Mononuclear cell (primary cell): Measurements from ENCODE around the gene ETV4. TPM values are rescaled to one million over a fixed set of nuclear protein-coding genes. Genes with fewer than 3 reads are reported as not detected.

ENCODE experiments used
- H3K27me3 ChIP-seq: 2 replicates; pipeline ENCODE4 v1.6.0; 2011; ENCODE audit warnings: low read length, control low read depth; ENCODE audit not compliant: insufficient read depth
- H3K4me1 ChIP-seq: 2 replicates; pipeline ENCODE4 v1.5.1; 2011; ENCODE audit warnings: mild to moderate bottlenecking, low read length, control low read depth; ENCODE audit not compliant: insufficient read depth
- H3K4me3 ChIP-seq: 2 replicates; pipeline ENCODE4 v1.5.1; 2011; ENCODE audit warnings: mild to moderate bottlenecking, low read length, moderate library complexity
- H3K9me3 ChIP-seq: 2 replicates; pipeline ENCODE4 v1.5.1; 2011; ENCODE audit warnings: low read depth, mild to moderate bottlenecking, control low read depth, low read length
- total RNA-seq: library from RNA; depleted of rRNA; stranded (reverse); fragments of >200 nt; gene quantifications from one replicate; pipeline ENCODE4 v1.2.3, GENCODE V29; 2012

The ETV4 gene
- not detected for total RNA-seq

- Histone ChIP-seq H3K27me3 (peaks cover 55% of the 10 kb centered on the region), H3K9me3 (no peaks in the 10 kb centered on the region), H3K4me3 (peak within 1 kb of the TSS; percentile 18), H3K4me1 (peaks cover 22% of the 10 kb centered on the region)
Observed at GRCh38 chr17:43546319-43547188, at the start of gene ETV4. TSS of gene ETV4 (minus strand) at chr17:43546340. CDS start at chr17:43545617, 723 bp downstream.

- no peaks in the 10 kb centered on the region for H3K9me3 ChIP-seq
- H3K4me3 ChIP-seq = no peak overlapping the region
- H3K27me3 ChIP-seq = no peaks in the 10 kb centered on the region
- peaks cover 6% of the 10 kb centered on the region for H3K4me1 ChIP-seq
Observed at GRCh38 chr17:43595466-43595865, 49.3 kb upstream of the ETV4 start.

- Histone ChIP-seq H3K9me3 (no peaks in the 10 kb centered on the region), H3K27me3 (no peaks in the 10 kb centered on the region), H3K4me3 (no peak overlapping the region), H3K4me1 (no peaks in the 10 kb centered on the region)
Observed at GRCh38 chr17:43591779-43592562, 45.8 kb upstream of the ETV4 start.

- H3K4me1 ChIP-seq = no peaks in the 10 kb centered on the region
- H3K27me3 ChIP-seq = no peaks in the 10 kb centered on the region
- no peak overlapping the region for H3K4me3 ChIP-seq
- no peaks in the 10 kb centered on the region for H3K9me3 ChIP-seq
Observed at GRCh38 chr17:43591001-43591400, 44.9 kb upstream of the ETV4 start.

GRCh38 chr17:43588664-43589435 is 42.7 kb upstream of the ETV4 start:
- H3K27me3 ChIP-seq = no peaks in the 10 kb centered on the region
- no peak overlapping the region for H3K4me3 ChIP-seq
- H3K9me3 ChIP-seq = no peaks in the 10 kb centered on the region
- H3K4me1 ChIP-seq = no peaks in the 10 kb centered on the region

GRCh38 chr17:43588121-43588520 is 42.0 kb upstream of the ETV4 start:
- Histone ChIP-seq H3K9me3 (no peaks in the 10 kb centered on the region), H3K4me3 (no peak overlapping the region), H3K4me1 (no peaks in the 10 kb centered on the region), H3K27me3 (no peaks in the 10 kb centered on the region)

GRCh38 chr17:43587647-43588046 is 41.5 kb upstream of the ETV4 start:
- H3K27me3 ChIP-seq = no peaks in the 10 kb centered on the region
- no peaks in the 10 kb centered on the region for H3K9me3 ChIP-seq
- H3K4me3 ChIP-seq = no peak overlapping the region
- H3K4me1 ChIP-seq = no peaks in the 10 kb centered on the region

GRCh38 chr17:43584666-43585102 is 38.5 kb upstream of the ETV4 start:
- no peaks in the 10 kb centered on the region for H3K27me3 ChIP-seq
- no peaks in the 10 kb centered on the region for H3K9me3 ChIP-seq
- H3K4me1 ChIP-seq = no peaks in the 10 kb centered on the region
- H3K4me3 ChIP-seq = no peak overlapping the region

GRCh38 chr17:43583332-43583731 is 37.2 kb upstream of the ETV4 start:
- Histone ChIP-seq H3K4me3 (no peak overlapping the region), H3K27me3 (no peaks in the 10 kb centered on the region), H3K4me1 (peaks cover 11% of the 10 kb centered on the region), H3K9me3 (no peaks in the 10 kb centered on the region)

GRCh38 chr17:43581613-43582012 is 35.5 kb upstream of the ETV4 start:
- no peaks in the 10 kb centered on the region for H3K9me3 ChIP-seq
- no peaks in the 10 kb centered on the region for H3K27me3 ChIP-seq
- H3K4me1 ChIP-seq = peaks cover 14% of the 10 kb centered on the region
- H3K4me3 ChIP-seq = no peak overlapping the region

- H3K4me1 ChIP-seq = peaks cover 14% of the 10 kb centered on the region
Observed at GRCh38 chr17:43581130-43581529, 35.0 kb upstream of the ETV4 start.

GRCh38 chr17:43579566-43580140 is 33.5 kb upstream of the ETV4 start:
- peaks cover 14% of the 10 kb centered on the region for H3K4me1 ChIP-seq
- no peaks in the 10 kb centered on the region for H3K27me3 ChIP-seq
- H3K9me3 ChIP-seq = no peaks in the 10 kb centered on the region
- no peak overlapping the region for H3K4me3 ChIP-seq

More at GRCh38 chr17:43581130-43581529, 35.0 kb upstream of the ETV4 start:
- Histone ChIP-seq H3K27me3 (no peaks in the 10 kb centered on the region), H3K9me3 (no peaks in the 10 kb centered on the region), H3K4me3 (no peak overlapping the region)

GRCh38 chr17:43578699-43579565 is 32.8 kb upstream of the ETV4 start:
- no peak overlapping the region for H3K4me3 ChIP-seq

GRCh38 chr17:43578404-43578698 is 32.2 kb upstream of the ETV4 start:
- Histone ChIP-seq H3K4me3 (no peak overlapping the region), H3K4me1 (peaks cover 14% of the 10 kb centered on the region)

More at GRCh38 chr17:43578699-43579565, 32.8 kb upstream of the ETV4 start:
- Histone ChIP-seq H3K27me3 (no peaks in the 10 kb centered on the region), H3K9me3 (no peaks in the 10 kb centered on the region), H3K4me1 (peaks cover 14% of the 10 kb centered on the region)

More at GRCh38 chr17:43578404-43578698, 32.2 kb upstream of the ETV4 start:
- no peaks in the 10 kb centered on the region for H3K27me3 ChIP-seq
- no peaks in the 10 kb centered on the region for H3K9me3 ChIP-seq
